Measurements from ENCODE around the gene RALY. TPM values are rescaled to one million over a fixed set of nuclear protein-coding genes. Genes with fewer than 3 reads are reported as not detected.
A peak's percentile ranks its signal among the peaks of the same experiment; 100 is the strongest.

Gene RALY
- total and polyA plus RNA-seq, 10 of the 15 experiments (the other 5 are each of a cell fraction or from before 2014, with no cell fraction given) = 1.2 to 246 (median 137) TPM

- DNase-seq (ENCODE audit: low read depth, low spot score) (no peak), ATAC-seq (no peak), FAIRE-seq (no peak)
- peak overlapping the region; percentile 92 for H3K9ac ChIP-seq (ENCODE audit: control insufficient read depth, insufficient read depth, low read length)
- peaks cover 12% of the 10 kb centered on the region for H3K4me1 ChIP-seq (ENCODE audit: control insufficient read depth, insufficient read depth, low read length)
- in situ Hi-C loops (cut with MboI) = no loop called here
- CTCF ChIA-PET = interaction anchor here (1.1 to 2.9 kb wide), 2 partner anchors 27 to 73 kb away, joined by 4 to 10 read pairs; no protein-coding TSS in a partner anchor
- no peaks in the 10 kb centered on the region; the same call in 2 of the 3 replicates for H3K9me3 ChIP-seq (replicated peaks; ENCODE audit: control insufficient read depth, insufficient read depth, low read length)
- peak overlapping the region; percentile 96 for H3K27ac ChIP-seq (ENCODE audit: control insufficient read depth, insufficient read depth)
- SMC1A ChIA-PET (ENCODE audit: uncharacterized antibody, unreplicated experiment) = interaction anchor here (0.6 to 2.0 kb wide), 3 partner anchors 10 to 82 kb away, joined by 3 to 4 read pairs (median 4); no protein-coding TSS in a partner anchor
- RAD21 ChIA-PET (ENCODE audit: unreplicated experiment) = interaction anchor here (1.3 kb wide), 1 partner anchor 27 kb away, joined by 5 read pairs; no protein-coding TSS in a partner anchor
- H3K36me3 ChIP-seq (ENCODE audit: control insufficient read depth in 2 of 2, insufficient read depth in 2 of 2, low read length in 1 of 2) = peaks cover 0 to 3% of the 10 kb centered on the region in 2 experiments; a peak in 1 of 4 replicates
- intact Hi-C loops (cut with micrococcal nuclease; ENCODE audit: unreplicated experiment) = loop anchor here (10.0 kb wide), 1 partner anchor 310 kb away; the partner anchor contains the start of gene E2F1
- no peaks in the 10 kb centered on the region for H3K27me3 ChIP-seq (replicated peaks in 1 of 2; ENCODE audit: control insufficient read depth in 2 of 2, insufficient read depth in 2 of 2, low read length in 1 of 2)
- H4K20me1 ChIP-seq (ENCODE audit: control insufficient read depth, insufficient read depth) = peaks cover 5% of the 10 kb centered on the region
- 9% methylated on average over 8 of the region's 8 CpGs for WGBS (ENCODE audit: insufficient coverage, insufficient replicate concordance, low lambda C conversion rate, missing lambda C conversion rate)
- peak overlapping the region; percentile 72 for H3K4me3 ChIP-seq
- no peak overlapping the region for H2AFZ ChIP-seq (ENCODE audit: control insufficient read depth, low read depth, low read length)
- POLR2A ChIA-PET = interaction anchor here (0.7 to 1.0 kb wide), 3 partner anchors 22 to 1747 kb away, joined by 3 to 6 read pairs (median 4); no protein-coding TSS in a partner anchor
- TF ChIP-seq, protein P1, sequence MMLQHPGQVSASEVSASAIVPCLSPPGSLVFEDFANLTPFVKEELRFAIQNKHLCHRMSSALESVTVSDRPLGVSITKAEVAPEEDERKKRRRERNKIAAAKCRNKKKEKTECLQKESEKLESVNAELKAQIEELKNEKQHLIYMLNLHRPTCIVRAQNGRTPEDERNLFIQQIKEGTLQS (IDR thresholded peaks at IDR 0.05; ENCODE audit: borderline replicate concordance, extremely low read depth, low read depth, low read length) = no peak
- TF ChIP-seq RELB (IDR thresholded peaks at IDR 0.05; ENCODE audit: low read depth) (0 out of 2 replicates have a peak, but pooled peaks have one; percentile 43), SREBF2 (IDR thresholded peaks at IDR 0.05; ENCODE audit: low read length) (no peak), CEBPB (IDR thresholded peaks at IDR 0.05; ENCODE audit: borderline replicate concordance in 1 of 2, low read depth in 2 of 2, low read length in 2 of 2) (no peak), SIN3A (IDR thresholded peaks at IDR 0.05; ENCODE audit: low read depth, low read length) (no peak), RB1 (IDR thresholded peaks at IDR 0.05; ENCODE audit: borderline replicate concordance) (no peak), GATAD2B (conservative IDR thresholded peaks at IDR 0.05; ENCODE audit: low read depth) (no peak), MTA2 (IDR thresholded peaks at IDR 0.05; ENCODE audit: low read depth) (no peak), IKZF2 (IDR thresholded peaks at IDR 0.05) (peak; percentile 51 to 53), IKZF1 (conservative IDR thresholded peaks at IDR 0.05) (peak; percentile 57), ZBED1 (IDR thresholded peaks at IDR 0.05; ENCODE audit: borderline replicate concordance) (no peak), PAX8 (IDR thresholded peaks at IDR 0.05) (0 out of 2 replicates have a peak, but pooled peaks have one; percentile 35), MTA3 (IDR thresholded peaks at IDR 0.05; ENCODE audit: borderline replicate concordance, low read length) (no peak), GABPA (IDR thresholded peaks at IDR 0.05; ENCODE audit: low read depth) (no peak)
- TF ChIP-seq, protein P2, sequence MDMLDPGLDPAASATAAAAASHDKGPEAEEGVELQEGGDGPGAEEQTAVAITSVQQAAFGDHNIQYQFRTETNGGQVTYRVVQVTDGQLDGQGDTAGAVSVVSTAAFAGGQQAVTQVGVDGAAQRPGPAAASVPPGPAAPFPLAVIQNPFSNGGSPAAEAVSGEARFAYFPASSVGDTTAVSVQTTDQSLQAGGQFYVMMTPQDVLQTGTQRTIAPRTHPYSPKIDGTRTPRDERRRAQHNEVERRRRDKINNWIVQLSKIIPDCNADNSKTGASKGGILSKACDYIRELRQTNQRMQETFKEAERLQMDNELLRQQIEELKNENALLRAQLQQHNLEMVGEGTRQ (IDR thresholded peaks at IDR 0.05; ENCODE audit: borderline replicate concordance, low read depth, low read length) = no peak
- TF ChIP-seq, protein P3, sequence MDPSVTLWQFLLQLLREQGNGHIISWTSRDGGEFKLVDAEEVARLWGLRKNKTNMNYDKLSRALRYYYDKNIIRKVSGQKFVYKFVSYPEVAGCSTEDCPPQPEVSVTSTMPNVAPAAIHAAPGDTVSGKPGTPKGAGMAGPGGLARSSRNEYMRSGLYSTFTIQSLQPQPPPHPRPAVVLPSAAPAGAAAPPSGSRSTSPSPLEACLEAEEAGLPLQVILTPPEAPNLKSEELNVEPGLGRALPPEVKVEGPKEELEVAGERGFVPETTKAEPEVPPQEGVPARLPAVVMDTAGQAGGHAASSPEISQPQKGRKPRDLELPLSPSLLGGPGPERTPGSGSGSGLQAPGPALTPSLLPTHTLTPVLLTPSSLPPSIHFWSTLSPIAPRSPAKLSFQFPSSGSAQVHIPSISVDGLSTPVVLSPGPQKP (IDR thresholded peaks at IDR 0.05; ENCODE audit: low read depth, low read length) = no peak
- H3K79me2 ChIP-seq (ENCODE audit: control insufficient read depth, insufficient read depth, low read length) = peaks cover 81% of the 10 kb centered on the region
- BruUV-seq (replicated peaks) = TSS peak; percentile 67
- H3K4me2 ChIP-seq (ENCODE audit: control insufficient read depth, insufficient read depth) = peak overlapping the region; percentile 80
Observed at GRCh38 chr20:33995053-33995831, 1.5 kb downstream of the RALY start.

Data from GM12878 (cell line).